GM18951 (cell line): ENCODE data around the gene CACHD1.

ENCODE experiments used
- POLR2A ChIP-seq: IDR thresholded peaks from 4 replicates; pipeline ENCODE4 v1.6.1; 2011; ENCODE audit warnings: mild to moderate bottlenecking; ENCODE audit not compliant: insufficient read length, insufficient read depth; ENCODE audit errors: extremely low read depth
- in situ Hi-C: fragments of 300-500 bp; cut with MboI; formaldehyde crosslinking; loops from one replicate; pipeline ENCODE4 v1.12.0; 2022; ENCODE audit warnings: low sequenced_read_pairs, mixed read lengths, inconsistent platforms; ENCODE audit not compliant: unreplicated experiment

Gene CACHD1

DNA sequence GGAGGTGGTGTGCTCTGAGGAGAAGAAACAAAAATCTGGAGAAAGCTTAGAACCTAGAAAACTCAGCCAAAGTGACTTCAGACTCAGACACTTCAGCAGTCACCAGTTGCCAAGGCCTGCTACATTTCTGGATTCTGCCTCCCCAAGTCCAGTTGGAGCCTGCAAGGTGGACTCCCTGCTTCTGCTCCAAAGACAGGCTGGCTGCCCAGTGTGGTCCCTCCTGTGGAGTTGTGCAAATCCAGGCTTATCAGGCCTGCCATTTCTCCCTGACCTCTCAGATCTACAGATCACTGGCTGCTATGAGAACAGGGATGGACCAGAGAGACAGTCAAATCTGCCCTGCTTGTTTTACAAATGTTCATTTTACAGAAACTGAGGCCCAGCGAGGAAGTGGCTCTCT, 9.9 kb downstream of the CACHD1 start:
- in situ Hi-C loops = no loop called here

GRCh38 chr1:64480999-64481772, 11.3 kb downstream of the CACHD1 start:
- TF ChIP-seq POLR2A = no peak
- in situ Hi-C loops = no loop called here

More for the DNA sequence above, 9.9 kb downstream of the CACHD1 start:
- no peak for TF ChIP-seq POLR2A

DNA sequence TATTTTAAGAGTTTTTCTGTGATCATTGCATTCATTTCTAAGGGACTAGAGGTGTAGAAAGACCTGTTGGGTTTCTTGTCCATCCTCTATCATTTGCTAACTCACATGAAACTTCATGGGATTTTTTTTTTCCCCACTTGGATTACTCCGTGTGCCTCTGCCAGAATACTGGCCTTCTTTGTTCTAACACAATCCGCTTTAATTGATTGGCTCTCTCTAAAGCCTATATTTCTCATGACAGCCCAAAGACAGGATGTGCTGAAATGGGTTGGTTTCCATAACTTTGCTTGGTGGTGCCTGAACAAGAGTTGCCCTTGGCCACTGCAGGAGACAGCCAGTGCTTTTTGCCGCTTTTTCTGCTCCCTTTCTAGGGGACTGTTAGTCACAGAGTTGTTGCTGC, 12.2 kb downstream of the CACHD1 start:
- in situ Hi-C loops = no loop called here
- no peak for TF ChIP-seq POLR2A

- in situ Hi-C loops = no loop called here
These were observed 12.8 kb downstream of the CACHD1 start for GRCh38 chr1:64482720-64483119.

GRCh38 chr1:64483731-64484414, 13.9 kb downstream of the CACHD1 start:
- in situ Hi-C loops = no loop called here
- TF ChIP-seq POLR2A = no peak

More at GRCh38 chr1:64482720-64483119, 12.8 kb downstream of the CACHD1 start:
- no peak for TF ChIP-seq POLR2A

DNA sequence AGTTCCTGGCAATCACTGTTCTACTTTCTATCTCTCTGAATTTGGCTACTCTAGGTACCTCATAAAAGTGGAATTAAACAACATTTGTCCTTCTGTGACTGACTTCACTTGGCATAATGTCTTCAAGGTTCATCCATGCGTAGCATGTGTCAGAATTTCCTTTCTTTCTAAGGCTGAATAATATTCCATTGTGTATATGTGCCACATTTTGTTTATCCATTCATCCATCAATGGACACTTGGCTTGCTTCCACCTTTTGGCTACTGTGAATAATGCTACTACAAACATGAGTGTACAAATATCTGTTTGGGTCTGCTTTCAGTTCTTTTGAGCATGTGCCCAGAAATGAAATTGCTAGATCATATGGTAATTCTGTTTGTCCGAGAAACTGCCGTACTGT, 14.7 kb downstream of the CACHD1 start:
- in situ Hi-C loops = no loop called here
- TF ChIP-seq POLR2A = no peak

- no peak for TF ChIP-seq POLR2A
- in situ Hi-C loops = no loop called here
These were observed 16.3 kb downstream of the CACHD1 start for GRCh38 chr1:64486193-64486592.

DNA sequence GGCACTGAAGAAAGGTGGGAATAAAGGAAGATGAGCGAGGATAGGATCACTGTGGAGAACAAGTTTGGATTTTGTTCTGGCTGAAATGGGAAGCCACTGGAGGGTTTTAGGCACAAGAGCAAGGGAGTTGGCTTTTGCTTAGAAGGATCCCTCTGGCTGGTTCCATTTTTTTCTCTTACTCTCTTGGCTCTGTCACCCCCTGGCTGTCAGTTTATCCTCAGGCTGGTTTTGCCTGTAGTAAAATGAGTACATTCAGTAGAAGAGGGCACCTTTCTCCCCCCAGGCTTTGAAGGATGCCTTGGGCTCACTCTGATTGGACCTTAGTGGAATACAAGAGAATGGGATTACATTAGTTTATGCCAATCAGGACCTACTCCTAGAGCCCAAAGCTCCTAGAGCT, 17.1 kb downstream of the CACHD1 start:
- TF ChIP-seq POLR2A = no peak
- in situ Hi-C loops = no loop called here

DNA sequence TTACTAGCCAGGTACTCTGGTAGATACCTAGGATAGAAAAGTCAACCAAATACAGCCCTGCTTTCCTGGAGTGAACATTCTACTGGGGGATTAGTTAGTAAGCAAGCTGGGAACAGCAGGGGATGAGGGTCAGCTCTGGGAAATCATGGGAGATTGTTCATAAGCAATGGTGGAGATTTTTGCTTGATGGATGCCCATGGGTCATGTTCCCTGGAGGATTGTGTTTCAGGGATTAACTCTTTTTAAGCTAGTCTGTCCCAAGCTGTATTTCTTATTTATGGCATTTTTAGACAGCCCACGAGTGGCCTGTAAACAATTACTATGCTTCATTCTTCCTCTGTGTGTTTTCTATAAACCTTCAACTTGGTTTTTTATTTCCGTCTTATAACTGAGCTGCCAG, 18.9 kb downstream of the CACHD1 start:
- in situ Hi-C loops = no loop called here
- no peak for TF ChIP-seq POLR2A

DNA sequence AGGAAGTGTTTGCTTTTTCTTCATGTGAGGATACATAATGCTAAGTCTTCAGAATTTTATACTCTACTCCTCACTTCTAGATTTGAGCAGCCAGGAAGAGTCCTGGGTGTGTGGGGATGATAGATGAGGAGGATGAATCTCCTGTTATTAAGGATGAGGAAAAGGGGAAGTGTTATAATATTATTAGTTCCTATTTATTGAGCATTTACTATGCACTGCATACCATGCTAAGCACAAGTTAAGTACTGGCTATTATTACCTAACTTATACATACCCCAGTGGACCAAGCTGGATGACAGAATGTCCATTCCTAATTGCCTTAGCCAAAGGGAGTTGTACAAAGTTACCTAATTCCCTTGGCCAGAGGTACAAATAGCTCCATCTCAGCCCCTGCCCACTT, 19.8 kb downstream of the CACHD1 start:
- TF ChIP-seq POLR2A = no peak
- in situ Hi-C loops = no loop called here

DNA sequence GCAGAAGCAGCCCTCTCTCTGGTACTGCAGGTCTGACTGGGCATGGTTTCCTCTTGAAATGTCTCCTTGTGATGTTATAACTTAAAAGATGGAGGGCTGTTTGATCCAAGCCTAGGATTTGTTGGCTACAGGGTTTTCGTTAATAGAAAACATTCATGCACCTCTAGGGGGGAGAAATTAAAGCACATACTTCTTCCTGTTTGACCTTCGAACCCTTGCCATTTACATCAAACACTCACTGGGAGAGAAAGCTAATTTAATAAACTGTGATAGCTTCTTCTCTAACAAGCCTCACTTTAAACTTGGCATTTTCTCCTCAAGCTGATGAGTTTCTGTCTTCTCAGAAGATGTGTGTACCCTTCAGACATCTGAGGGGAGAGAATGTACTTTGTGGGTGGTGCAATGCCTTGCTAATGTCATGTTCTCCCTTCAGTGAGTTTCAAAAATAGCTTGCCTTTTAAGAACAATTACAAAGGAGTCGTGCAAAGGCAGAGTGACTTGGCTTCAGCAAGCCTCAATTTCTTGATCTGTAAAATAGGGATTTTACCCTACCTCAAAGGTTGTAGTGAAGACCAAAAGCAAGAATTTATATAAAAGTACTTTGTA, 20.4 kb downstream of the CACHD1 start:
- in situ Hi-C loops = no loop called here
- TF ChIP-seq POLR2A = no peak

DNA sequence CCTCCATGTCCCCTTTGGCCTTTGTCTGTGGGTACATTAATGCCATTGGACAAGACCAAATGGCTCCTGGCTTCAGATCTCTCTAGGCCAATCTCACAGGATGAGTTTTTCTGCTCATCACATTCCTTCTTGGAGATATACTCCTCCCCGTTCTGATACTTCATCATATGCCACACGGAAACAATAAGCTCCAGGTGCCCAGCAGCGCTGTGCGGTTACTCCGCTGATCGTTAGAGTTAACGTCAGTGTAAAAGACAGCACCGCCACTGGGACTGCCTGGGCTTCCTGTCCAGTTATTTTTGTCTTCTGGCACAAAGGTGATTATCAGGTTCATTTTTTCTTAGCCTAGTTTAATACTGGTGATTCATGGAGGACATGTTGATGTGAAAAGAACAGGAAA, 22.5 kb downstream of the CACHD1 start:
- TF ChIP-seq POLR2A = no peak
- in situ Hi-C loops = no loop called here

- no peak for TF ChIP-seq POLR2A
- in situ Hi-C loops = no loop called here
These were observed 23.9 kb downstream of the CACHD1 start for GRCh38 chr1:64493831-64494230.

GRCh38 chr1:64494659-64495058, 24.7 kb downstream of the CACHD1 start:
- TF ChIP-seq POLR2A = no peak
- in situ Hi-C loops = no loop called here

DNA sequence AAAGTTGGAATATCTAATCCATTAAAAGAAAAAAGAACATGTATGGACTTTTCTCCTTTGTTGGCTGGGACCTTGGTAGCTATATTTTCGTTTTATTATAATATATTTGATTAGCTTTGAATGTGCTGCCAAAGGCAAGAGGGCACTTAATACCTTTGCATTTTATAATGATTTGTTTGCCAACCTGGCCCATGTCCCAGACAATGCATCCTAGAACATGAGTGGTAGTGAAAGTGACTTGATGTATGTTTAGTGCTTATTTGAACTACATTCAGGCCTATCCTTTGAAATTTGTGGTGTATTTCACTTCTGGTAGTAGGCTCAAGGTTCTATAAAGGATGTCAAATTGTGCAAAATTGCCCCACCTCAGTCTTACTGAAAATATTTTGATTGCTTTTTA, 25.9 kb downstream of the CACHD1 start:
- in situ Hi-C loops = no loop called here
- no peak for TF ChIP-seq POLR2A
